Osteocyte (in vitro differentiated cells): Measurements from ENCODE around the gene SPRR1B. TPM values are rescaled to one million over a fixed set of nuclear protein-coding genes. Genes with fewer than 3 reads are reported as not detected.

ENCODE experiments used
- DNase-seq: peaks from one replicate; pipeline ENCODE4 v3.0.0; 2021; ENCODE audit warnings: mixed read lengths; ENCODE audit not compliant: unreplicated experiment; ENCODE audit errors: extremely low spot score
- H3K27ac Mint-ChIP-seq: one replicate; pipeline ENCODE4 v1.8.0; 2021; ENCODE audit warnings: mild to moderate bottlenecking, mixed read lengths; ENCODE audit not compliant: unreplicated experiment
- H3K27me3 Mint-ChIP-seq: one replicate; pipeline ENCODE4 v1.8.0; 2021; ENCODE audit warnings: mixed read lengths; ENCODE audit not compliant: unreplicated experiment
- H3K36me3 Mint-ChIP-seq: one replicate; pipeline ENCODE4 v1.8.0; 2021; ENCODE audit warnings: mixed read lengths; ENCODE audit not compliant: unreplicated experiment
- H3K4me1 Mint-ChIP-seq: one replicate; pipeline ENCODE4 v1.8.0; 2021; ENCODE audit warnings: mixed read lengths; ENCODE audit not compliant: unreplicated experiment
- H3K4me3 Mint-ChIP-seq: one replicate; pipeline ENCODE4 v1.8.0; 2021; ENCODE audit warnings: mild to moderate bottlenecking, moderate library complexity, mixed read lengths; ENCODE audit not compliant: unreplicated experiment
- H3K9me3 Mint-ChIP-seq: one replicate; pipeline ENCODE4 v1.8.0; 2021; ENCODE audit warnings: mixed read lengths; ENCODE audit not compliant: unreplicated experiment
- CTCF ChIP-seq: fragments of 200-600 bp; sonication (generic); IDR thresholded peaks from 2 replicates; pipeline ENCODE4 v1.5.0; 2021; ENCODE audit warnings: antibody characterized with exemption, mild to moderate bottlenecking, moderate library complexity
- long read RNA-seq: library from polyadenylated mRNA; unstranded; transcript quantifications from one replicate; pipeline ENCODE4 v2.0.0, GENCODE V29; 2021
- total RNA-seq: library from RNA; stranded (reverse); gene quantifications from 2 replicates; pipeline ENCODE4 v1.2.1, GENCODE V29; 2021

Gene SPRR1B
- not detected in 2 replicates for total RNA-seq
- long read RNA-seq, result 0 reads

- Mint-ChIP-seq H3K27ac (no peak within 1 kb of the TSS), H3K4me1 (no peaks in the 10 kb centered on the region), H3K27me3 (no peaks in the 10 kb centered on the region), H3K4me3 (no peak within 1 kb of the TSS), H3K36me3 (no peaks in the 10 kb centered on the region), H3K9me3 (peaks cover 8% of the 10 kb centered on the region)
- no peak for TF ChIP-seq CTCF
- DNase-seq, result no peak
These were observed at the start of gene SPRR1B for GRCh38 chr1:153030895-153031294. Gene SPRR1B, plus strand, starts transcription at chr1:153031203. Its CDS starts 1,143 bp downstream, at chr1:153032346.

DNA sequence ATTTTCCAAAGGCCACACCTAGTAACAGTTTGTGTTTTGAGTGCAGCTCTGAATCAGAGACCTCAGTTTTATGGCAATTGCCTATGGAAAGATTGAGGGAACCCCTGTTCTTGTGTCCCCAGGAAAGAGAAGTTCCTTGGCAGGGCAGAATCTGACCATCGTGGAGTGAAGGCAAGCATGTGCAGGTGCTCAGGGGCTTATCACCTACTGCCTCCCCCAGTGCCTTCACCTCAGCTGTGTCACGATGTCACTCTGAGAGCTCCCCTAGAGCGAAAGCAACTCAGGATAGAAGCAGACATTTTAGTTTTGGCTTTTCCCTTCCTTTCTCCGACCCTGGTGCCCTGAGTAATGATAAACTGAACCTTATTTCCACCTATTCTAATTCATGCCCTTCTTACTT is 48.9 kb upstream of the SPRR1B start:
- Mint-ChIP-seq H3K9me3 (no peaks in the 10 kb centered on the region), H3K4me1 (no peaks in the 10 kb centered on the region), H3K36me3 (no peaks in the 10 kb centered on the region), H3K27me3 (no peaks in the 10 kb centered on the region), H3K4me3 (no peak overlapping the region), H3K27ac (no peak overlapping the region)
- TF ChIP-seq CTCF, result no peak
- no peak for DNase-seq

DNA sequence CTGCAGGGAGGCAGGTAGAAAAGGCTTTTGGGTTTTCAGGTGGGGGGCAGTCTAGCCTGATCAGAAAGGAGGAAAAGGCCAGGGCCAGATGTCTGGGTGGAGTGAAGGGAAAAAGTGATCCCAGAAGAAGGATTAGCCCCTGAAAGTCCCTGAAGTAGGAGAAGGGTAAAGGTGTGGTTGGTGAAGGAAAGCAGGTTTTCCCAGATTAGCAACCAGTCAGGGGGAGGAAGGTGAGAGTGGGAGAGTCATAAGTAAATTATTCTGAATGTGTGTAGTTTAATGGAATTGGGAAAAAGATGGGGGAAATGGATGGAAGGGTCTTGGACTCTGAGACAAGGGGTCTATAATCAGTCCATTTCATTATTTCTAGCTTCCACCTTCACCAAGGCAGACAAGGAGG is 47.8 kb upstream of the SPRR1B start:
- H3K27me3 Mint-ChIP-seq, result no peaks in the 10 kb centered on the region
- no peak overlapping the region for H3K4me3 Mint-ChIP-seq

GRCh38 chr1:152983743-152984142 is 47.3 kb upstream of the SPRR1B start, which contains the start of gene SPRR1A:
Gene SPRR1A, plus strand, starts transcription at chr1:152984081. Its CDS starts 1,150 bp downstream, at chr1:152985231.
- Mint-ChIP-seq H3K9me3 (no peaks in the 10 kb centered on the region), H3K4me3 (no peak within 1 kb of the TSS), H3K4me1 (no peaks in the 10 kb centered on the region), H3K27ac (no peak within 1 kb of the TSS), H3K27me3 (no peaks in the 10 kb centered on the region), H3K36me3 (no peaks in the 10 kb centered on the region)
- DNase-seq, result no peak
- no peak for TF ChIP-seq CTCF

More for the DNA sequence above, 47.8 kb upstream of the SPRR1B start:
- DNase-seq, result no peak
- no peaks in the 10 kb centered on the region for H3K36me3 Mint-ChIP-seq
- TF ChIP-seq CTCF, result no peak
- no peaks in the 10 kb centered on the region for H3K9me3 Mint-ChIP-seq
- no peaks in the 10 kb centered on the region for H3K4me1 Mint-ChIP-seq
- no peak overlapping the region for H3K27ac Mint-ChIP-seq

GRCh38 chr1:152986578-152986977 is 44.4 kb upstream of the SPRR1B start:
- no peaks in the 10 kb centered on the region for H3K36me3 Mint-ChIP-seq
- H3K4me1 Mint-ChIP-seq, result no peaks in the 10 kb centered on the region
- H3K27ac Mint-ChIP-seq, result no peak overlapping the region
- no peak overlapping the region for H3K4me3 Mint-ChIP-seq
- no peak for TF ChIP-seq CTCF
- H3K27me3 Mint-ChIP-seq, result no peaks in the 10 kb centered on the region
- no peaks in the 10 kb centered on the region for H3K9me3 Mint-ChIP-seq
- DNase-seq, result no peak
